GM23338 (cell line): ENCODE measurements around the gene ATP10A. TPM values are rescaled to one million over a fixed set of nuclear protein-coding genes. Genes with fewer than 3 reads are reported as not detected.

Source experiments
- ATAC-seq: fragments of 200-7000 bp; cut with Tn5 transposase; 3 replicates; pipeline ENCODE4 v1.9.1; 2020
- DNase-seq: peaks from one replicate; pipeline ENCODE4 v3.0.0-alpha.2; 2015; ENCODE audit warnings: low spot score
- H2AFZ ChIP-seq: fragments of 200-600 bp; sonication (generic); 2 replicates; pipeline ENCODE4 v1.8.0; 2016; ENCODE audit warnings: antibody characterized with exemption, mild to moderate bottlenecking, moderate library complexity
- H3F3A ChIP-seq: fragments of 200-600 bp; sonication (generic); replicated peaks from 2 replicates; pipeline ENCODE4 v1.8.0; 2017; ENCODE audit warnings: antibody characterized with exemption, mixed run types, low read depth
- H3K27ac ChIP-seq: fragments of 200-600 bp; sonication (generic); 2 replicates; pipeline ENCODE4 v1.6.1; 2016; ENCODE audit warnings: low read depth
- H3K27me3 ChIP-seq: fragments of 200-600 bp; sonication (generic); 2 replicates; pipeline ENCODE4 v1.8.0; 2016; ENCODE audit warnings: mild to moderate bottlenecking, mixed run types, moderate library complexity; ENCODE audit not compliant: insufficient read depth
- H3K36me3 ChIP-seq: fragments of 200-600 bp; sonication (generic); 2 replicates; pipeline ENCODE4 v1.8.0; 2016; ENCODE audit warnings: mild to moderate bottlenecking; ENCODE audit not compliant: insufficient read depth
- H3K4me1 ChIP-seq: fragments of 200-600 bp; sonication (generic); 2 replicates; pipeline ENCODE4 v1.8.0; 2016; ENCODE audit warnings: mild to moderate bottlenecking, moderate library complexity; ENCODE audit not compliant: insufficient read depth
- H3K4me2 ChIP-seq: fragments of 200-600 bp; sonication (generic); 2 replicates; pipeline ENCODE4 v1.7.1; 2017; ENCODE audit warnings: mixed run types
- H3K4me3 ChIP-seq: fragments of 200-600 bp; sonication (generic); 2 replicates; pipeline ENCODE4 v1.6.1; 2016; ENCODE audit warnings: mixed run types
- H3K79me2 ChIP-seq: fragments of 200-600 bp; sonication (generic); replicated peaks from 2 replicates; pipeline ENCODE4 v1.8.0; 2017; ENCODE audit warnings: mild to moderate bottlenecking; ENCODE audit not compliant: insufficient read depth
- H3K9me2 ChIP-seq: fragments of 200-600 bp; sonication (generic); 2 replicates; pipeline ENCODE4 v1.8.0; 2017; ENCODE audit not compliant: insufficient read depth
- H4K20me1 ChIP-seq: fragments of 200-600 bp; sonication (generic); replicated peaks from 2 replicates; pipeline ENCODE4 v1.8.0; 2017; ENCODE audit warnings: mild to moderate bottlenecking; ENCODE audit not compliant: insufficient read depth
- H3K27ac Mint-ChIP-seq: 2 replicates; pipeline ENCODE4 v1.8.0; 2020; ENCODE audit warnings: inconsistent platforms, mild to moderate bottlenecking, moderate library complexity, mixed read lengths
- H3K27me3 Mint-ChIP-seq: 3 replicates; pipeline ENCODE4 v1.8.0; 2022; ENCODE audit warnings: low read depth, mild to moderate bottlenecking, moderate library complexity, mixed read lengths, inconsistent platforms; ENCODE audit not compliant: insufficient read depth, poor library complexity
- H3K36me3 Mint-ChIP-seq: 3 replicates; pipeline ENCODE4 v1.8.0; 2021; ENCODE audit warnings: low read depth, mild to moderate bottlenecking, inconsistent platforms, moderate library complexity, mixed read lengths
- H3K4me1 Mint-ChIP-seq: 3 replicates; pipeline ENCODE4 v1.8.0; 2020; ENCODE audit warnings: mild to moderate bottlenecking, inconsistent platforms, mixed read lengths
- H3K4me3 Mint-ChIP-seq: 3 replicates; pipeline ENCODE4 v1.8.0; 2021; ENCODE audit warnings: moderate library complexity, mild to moderate bottlenecking, inconsistent platforms, mixed read lengths
- H3K9me3 Mint-ChIP-seq: 3 replicates; pipeline ENCODE4 v1.8.0; 2020; ENCODE audit warnings: moderate library complexity, mild to moderate bottlenecking, inconsistent platforms, mixed read lengths
- CREB1 ChIP-seq: fragments of 250-450 bp; sonication (Bioruptor Pico); IDR thresholded peaks from 2 replicates; pipeline ENCODE4 v1.5.0; 2020; ENCODE audit warnings: low read depth, mild to moderate bottlenecking, moderate library complexity
- CTCF ChIP-seq, 2 experiments: fragments of 200-600 bp in 1 of 2; sonication (generic) in 1 of 2; conservative IDR thresholded peaks; 2 replicates each; pipeline versions ENCODE4 v1.5.1 to v1.6.1; 2016 to 2017; ENCODE audit warnings: antibody characterized with exemption in 2 of 2, low read depth in 2 of 2, mild to moderate bottlenecking in 2 of 2, moderate library complexity in 1 of 2
- ETS1 ChIP-seq: IDR thresholded peaks from 2 replicates; pipeline ENCODE4 v1.6.1; 2016; ENCODE audit warnings: antibody characterized with exemption
- EZH2 ChIP-seq: fragments of 200-600 bp; sonication (generic); IDR thresholded peaks from one replicate; pipeline ENCODE4 v1.8.0; 2017; ENCODE audit warnings: antibody characterized with exemption, mild to moderate bottlenecking, low read depth; ENCODE audit not compliant: unreplicated experiment
- EZH2phosphoT487 ChIP-seq: fragments of 200-600 bp; sonication (generic); IDR thresholded peaks from one replicate; pipeline ENCODE4 v1.8.1; 2018; ENCODE audit warnings: antibody characterized with exemption; ENCODE audit not compliant: unreplicated experiment
- JUNB ChIP-seq: IDR thresholded peaks from one replicate; pipeline ENCODE4 v1.6.1; 2016; ENCODE audit warnings: antibody characterized with exemption; ENCODE audit not compliant: unreplicated experiment
- NANOG ChIP-seq: IDR thresholded peaks from 2 replicates; pipeline ENCODE4 v1.6.1; 2016; ENCODE audit warnings: antibody characterized with exemption, borderline replicate concordance
- POLR2AphosphoS5 ChIP-seq: IDR thresholded peaks from 2 replicates; pipeline ENCODE4 v1.6.1; 2016; ENCODE audit warnings: antibody characterized with exemption, low read depth
- REST ChIP-seq: IDR thresholded peaks from one replicate; pipeline ENCODE4 v1.6.1; 2018; ENCODE audit warnings: antibody characterized with exemption; ENCODE audit not compliant: unreplicated experiment
- STAT1 ChIP-seq: IDR thresholded peaks from one replicate; pipeline ENCODE4 v1.6.1; 2016; ENCODE audit warnings: antibody characterized with exemption; ENCODE audit not compliant: unreplicated experiment
- ZNF114 ChIP-seq: fragments of 250-450 bp; sonication (Bioruptor Pico); IDR thresholded peaks from 2 replicates; pipeline ENCODE4 v1.5.0; 2020; ENCODE audit warnings: mild to moderate bottlenecking, moderate library complexity
- ZNF331 ChIP-seq: fragments of 250-450 bp; sonication (Bioruptor Pico); IDR thresholded peaks from 2 replicates; pipeline ENCODE4 v1.5.0; 2020; ENCODE audit warnings: low read depth, mild to moderate bottlenecking, moderate library complexity
- polyA plus RNA-seq: library from polyadenylated mRNA; unstranded; fragments of >200 nt; fragmentation: Nextera tagmentation; extraction: Ambion mirVana; gene quantifications from 2 replicates; pipeline ENCODE4 v1.2.1, GENCODE V29; 2016
- total RNA-seq: library from RNA; depleted of rRNA; stranded (reverse); fragments of >200 nt; shearing (Covaris generic); gene quantifications from 2 replicates; pipeline ENCODE4 v1.2.3, GENCODE V29; 2014

The ATP10A gene
- total and polyA plus RNA-seq, 2 experiments from 2014 or later, result 0.36 to 5.6 TPM

- TF ChIP-seq CTCF (conservative IDR thresholded peaks at IDR 0.05; ENCODE audit: low read depth in 2 of 2) (no peak), ZNF331 (CRISPR knock-in tag) (no peak), JUNB (no peak), ETS1 (no peak), CREB1 (CRISPR knock-in tag) (no peak), REST (no peak)
Observed at GRCh38 chr15:25736461-25736860, 126.7 kb downstream of the ATP10A start (continued).

- H3K9me2 ChIP-seq, result no peaks in the 10 kb centered on the region
- no peaks in the 10 kb centered on the region for H3K36me3 ChIP-seq
- H3K4me3 ChIP-seq, result no peak overlapping the region
- H3K4me1 Mint-ChIP-seq, result no peaks in the 10 kb centered on the region; the same call in 2 of the 3 replicates
- no peaks in the 10 kb centered on the region for H4K20me1 ChIP-seq
- H3K27me3 Mint-ChIP-seq, result peaks cover 2% of the 10 kb centered on the region
- H3K4me3 Mint-ChIP-seq, result no peak overlapping the region
- no peaks in the 10 kb centered on the region for H3F3A ChIP-seq
- H3K27ac ChIP-seq, result no peak overlapping the region
- H3K27ac Mint-ChIP-seq, result no peak overlapping the region
- no peaks in the 10 kb centered on the region for H3K9me3 Mint-ChIP-seq
- H3K4me1 ChIP-seq, result no peaks in the 10 kb centered on the region
- no peak for ATAC-seq
- H3K36me3 Mint-ChIP-seq, result no peaks in the 10 kb centered on the region
- H3K27me3 ChIP-seq, result no peaks in the 10 kb centered on the region
- H3K4me2 ChIP-seq, result no peak overlapping the region
- no peak overlapping the region for H2AFZ ChIP-seq
- H3K79me2 ChIP-seq, result no peaks in the 10 kb centered on the region
- DNase-seq, result no peak
- no peak for TF ChIP-seq ZNF331 (CRISPR knock-in tag)
- TF ChIP-seq EZH2, result no peak
- no peak for TF ChIP-seq EZH2phosphoT487
- TF ChIP-seq ZNF114 (CRISPR knock-in tag), result no peak
- no peak for TF ChIP-seq POLR2AphosphoS5
- no peak for TF ChIP-seq CREB1 (CRISPR knock-in tag)
- TF ChIP-seq NANOG, result no peak
- TF ChIP-seq REST, result no peak
- no peak for TF ChIP-seq JUNB
- no peak for TF ChIP-seq ETS1
- TF ChIP-seq STAT1, result no peak
Observed at GRCh38 chr15:25735550-25736384, 127.4 kb downstream of the ATP10A start.
